Activated effector memory CD4-positive, alpha-beta T cell treated with anti-CD3 and anti-CD28 coated beads, Interleukin-2, amount 50 U/mL, for 16 hours (primary cell): ENCODE measurements around the gene APP.
A peak's percentile ranks its signal among the peaks of the same experiment; 100 is the strongest.
"Not testable (repeated sequence)": the region's sequence is repeated elsewhere in the genome, so short reads cannot be mapped to it uniquely, and the experiment has no call there.

Experiments used
- DNase-seq: peaks from one replicate; pipeline ENCODE4 v3.0.0-alpha.2; 2020

The APP gene

GRCh38 chr21:26012482-26012881 lies 158.1 kb downstream of the APP start:
- not testable (repeated sequence) for DNase-seq

GRCh38 chr21:26011292-26011940 lies 159.2 kb downstream of the APP start:
- no peak for DNase-seq

- no peak for DNase-seq
Measured at GRCh38 chr21:26007951-26008498, 162.5 kb downstream of the APP start.

GRCh38 chr21:26005464-26005863 lies 165.1 kb downstream of the APP start:
- no peak for DNase-seq

- no peak for DNase-seq
Measured at GRCh38 chr21:26003404-26003803, 167.2 kb downstream of the APP start.

DNA sequence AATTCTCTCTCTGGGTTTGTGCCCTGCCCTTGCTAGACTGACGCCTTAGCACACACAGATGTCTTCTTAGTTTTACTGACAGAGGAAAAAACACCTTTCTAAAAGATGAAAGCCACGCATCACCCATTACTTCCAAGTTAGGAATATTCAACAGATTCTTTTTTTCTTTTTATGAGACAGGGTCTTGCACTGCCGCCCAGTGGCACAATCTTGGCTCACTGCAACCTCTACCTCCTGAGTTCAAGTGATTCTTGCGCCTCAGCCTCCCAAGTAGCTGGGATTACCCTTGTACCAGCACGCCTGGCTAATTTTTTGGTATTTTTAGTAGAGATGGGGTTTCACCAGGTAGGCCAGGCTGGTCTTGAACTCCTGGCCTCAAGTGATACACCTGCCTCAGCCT lies 169.2 kb downstream of the APP start:
- no peak for DNase-seq

DNA sequence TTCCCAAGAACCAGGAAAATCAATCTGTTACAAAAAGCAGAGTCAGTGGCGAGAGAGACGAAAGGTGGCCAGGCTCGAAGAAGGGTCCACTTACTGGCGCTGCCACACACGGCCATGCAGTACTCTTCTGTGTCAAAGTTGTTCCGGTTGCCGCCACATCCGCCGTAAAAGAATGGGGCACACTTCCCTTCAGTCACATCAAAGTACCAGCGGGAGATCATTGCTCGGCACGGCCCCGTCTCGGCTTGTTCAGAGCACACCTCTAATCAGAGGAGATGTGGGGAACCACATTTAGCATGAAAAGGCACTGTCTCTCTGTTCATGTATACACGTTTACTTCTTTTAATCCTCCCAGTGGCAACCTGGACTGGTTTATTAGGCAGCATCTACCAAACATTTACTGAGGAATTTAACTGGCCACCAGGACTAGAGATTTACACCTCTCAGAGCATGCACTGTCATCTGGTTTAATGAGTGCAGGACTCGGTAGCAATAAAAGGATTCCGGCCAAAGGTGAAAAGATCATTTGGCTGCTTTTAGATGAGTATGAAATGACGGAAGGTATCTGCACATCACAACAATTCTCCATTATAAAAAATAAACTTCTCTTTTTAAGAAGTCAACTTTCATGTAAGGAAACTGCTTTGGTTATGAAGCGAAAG lies 170.5 kb downstream of the APP start:
- DNase-seq = peak; percentile 73

DNA sequence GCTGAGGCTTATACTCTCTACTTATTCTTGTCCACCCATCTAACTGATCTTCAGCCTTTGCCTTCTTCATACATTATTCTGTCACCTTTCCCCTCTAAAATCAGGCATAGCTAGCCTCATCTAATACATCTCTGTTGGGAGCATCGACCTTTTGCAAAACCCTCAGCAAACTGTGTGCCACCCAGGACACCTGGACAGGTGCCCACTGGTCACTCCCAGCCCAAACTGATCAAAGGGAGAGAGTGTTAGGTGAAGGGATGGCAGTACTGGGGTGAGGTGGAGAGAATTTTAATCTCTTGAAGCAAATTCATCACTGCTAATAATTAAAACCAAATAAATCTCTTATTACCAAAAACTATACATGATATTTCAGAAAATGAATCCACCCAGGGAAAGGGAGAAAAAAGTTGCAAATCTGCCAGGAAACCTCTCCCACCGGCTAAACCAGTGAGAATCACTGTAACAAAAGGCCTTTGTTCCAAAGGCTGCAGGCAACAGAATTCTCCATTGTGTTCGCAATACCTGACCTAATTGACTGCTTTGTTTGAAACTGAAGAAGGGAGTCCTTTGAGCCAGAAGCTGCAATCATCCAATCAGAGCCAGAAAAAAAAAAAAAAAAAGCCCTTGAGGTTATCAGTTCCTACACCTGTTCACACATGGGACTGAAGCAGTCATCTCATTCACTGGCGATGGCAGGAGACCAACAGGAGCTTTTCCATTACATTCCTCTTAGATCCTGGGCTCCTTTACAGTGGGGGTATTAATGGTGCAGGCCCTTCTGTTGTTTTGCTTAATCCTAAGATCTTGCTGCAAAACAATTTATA lies 172.6 kb downstream of the APP start:
- no peak for DNase-seq

GRCh38 chr21:25995278-25995677 lies 175.3 kb downstream of the APP start:
- DNase-seq = no peak

DNA sequence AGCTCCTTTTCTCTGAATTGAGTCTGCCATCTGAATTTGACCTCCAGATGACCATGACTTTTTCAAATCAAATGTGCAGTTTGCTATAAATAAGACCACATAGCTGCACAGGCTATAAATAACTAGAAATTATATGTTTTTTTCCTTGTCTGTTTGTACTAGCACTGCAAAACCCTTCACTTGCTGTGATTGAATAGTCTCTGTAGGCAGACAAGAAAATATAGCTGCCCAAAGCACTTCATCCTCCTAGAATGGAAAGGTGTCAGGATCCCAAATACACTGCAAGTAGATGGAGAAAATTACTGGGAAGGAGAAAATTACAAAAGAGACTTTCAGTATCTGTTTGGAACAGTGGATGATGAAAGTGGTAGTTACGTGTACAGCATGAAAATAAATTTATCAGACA lies 175.8 kb downstream of the APP start:
- DNase-seq = no peak

DNA sequence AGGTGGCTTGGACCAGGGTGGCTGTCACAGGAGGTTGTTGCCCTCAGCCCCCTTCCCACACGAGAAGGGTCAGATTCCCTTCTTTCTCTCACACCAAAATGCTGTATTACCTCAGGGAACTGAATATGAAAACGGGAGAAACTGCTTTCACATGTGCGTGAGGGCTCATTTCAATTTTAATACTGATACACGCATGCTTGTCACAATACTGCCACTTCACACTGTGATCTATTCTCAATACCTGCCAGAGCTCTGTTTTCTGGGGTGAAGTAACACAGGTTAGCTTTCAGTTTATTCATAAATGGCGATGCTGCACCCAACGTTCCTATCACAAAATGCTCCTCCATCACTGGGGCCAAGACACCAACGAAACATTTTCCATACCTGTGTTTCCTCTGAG lies 181.8 kb downstream of the APP start:
- no peak for DNase-seq

- no peak for DNase-seq
Measured at GRCh38 chr21:25987531-25987930, 183.0 kb downstream of the APP start.

- no peak for DNase-seq
Measured at GRCh38 chr21:25986928-25987327, 183.6 kb downstream of the APP start.

DNA sequence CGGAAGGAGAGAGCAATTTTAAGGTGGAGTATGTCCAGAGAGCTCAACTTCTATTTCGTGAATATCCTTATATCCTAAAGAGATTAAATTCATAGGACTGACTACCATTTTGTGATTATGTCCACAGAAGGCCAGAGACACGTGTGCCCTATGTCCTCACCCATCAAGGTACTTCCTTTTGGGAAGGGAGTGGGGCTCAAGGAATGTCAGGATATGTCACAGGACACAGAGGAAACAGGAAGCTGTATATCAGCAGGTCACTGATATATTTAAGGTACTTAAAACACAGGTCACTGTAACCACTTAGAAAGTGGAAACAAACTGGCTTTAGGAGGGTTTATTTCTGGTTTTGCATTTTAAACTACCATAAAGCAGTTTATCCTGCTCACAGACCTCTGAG lies 184.6 kb downstream of the APP start:
- DNase-seq = no peak

DNA sequence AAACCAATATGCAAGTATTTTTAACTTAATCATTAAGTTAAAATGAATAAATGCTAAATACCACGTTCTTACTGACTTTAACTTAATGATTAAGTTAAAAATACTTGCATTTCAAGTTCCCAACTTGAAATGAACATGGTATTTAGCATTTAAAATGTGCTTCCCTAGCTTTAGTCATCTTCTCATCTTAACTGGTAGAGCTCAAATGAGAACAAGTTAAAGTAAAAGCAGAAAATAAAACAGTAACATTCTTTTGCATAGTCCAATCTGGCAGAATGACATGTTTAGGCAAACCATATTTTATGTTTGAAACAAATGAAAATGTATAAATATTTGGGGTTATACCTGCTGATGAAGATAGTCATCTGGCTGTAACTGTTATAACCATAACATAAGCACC lies 186.0 kb downstream of the APP start:
- DNase-seq = no peak

DNA sequence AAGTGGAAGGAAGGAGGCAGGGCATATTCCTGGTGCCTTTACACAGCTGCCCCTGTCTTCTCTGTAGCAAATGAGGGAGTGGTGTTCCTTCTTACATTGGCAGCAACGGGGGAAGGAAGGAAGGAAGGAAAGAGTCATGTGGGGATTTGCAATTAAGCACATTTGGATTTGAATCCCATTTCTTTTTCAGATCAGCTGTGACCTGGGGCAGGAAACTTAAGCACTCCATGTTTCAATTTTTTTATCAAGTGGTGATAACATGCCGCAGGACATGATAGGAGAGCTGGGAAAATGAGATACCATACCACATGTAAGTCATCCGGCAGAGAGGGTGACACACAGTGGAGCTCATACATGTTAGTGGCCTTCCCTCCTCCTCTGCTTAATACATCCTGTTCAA lies 186.8 kb downstream of the APP start:
- no peak for DNase-seq

- DNase-seq = no peak
Measured at GRCh38 chr21:25980710-25981109, 189.9 kb downstream of the APP start.

DNA sequence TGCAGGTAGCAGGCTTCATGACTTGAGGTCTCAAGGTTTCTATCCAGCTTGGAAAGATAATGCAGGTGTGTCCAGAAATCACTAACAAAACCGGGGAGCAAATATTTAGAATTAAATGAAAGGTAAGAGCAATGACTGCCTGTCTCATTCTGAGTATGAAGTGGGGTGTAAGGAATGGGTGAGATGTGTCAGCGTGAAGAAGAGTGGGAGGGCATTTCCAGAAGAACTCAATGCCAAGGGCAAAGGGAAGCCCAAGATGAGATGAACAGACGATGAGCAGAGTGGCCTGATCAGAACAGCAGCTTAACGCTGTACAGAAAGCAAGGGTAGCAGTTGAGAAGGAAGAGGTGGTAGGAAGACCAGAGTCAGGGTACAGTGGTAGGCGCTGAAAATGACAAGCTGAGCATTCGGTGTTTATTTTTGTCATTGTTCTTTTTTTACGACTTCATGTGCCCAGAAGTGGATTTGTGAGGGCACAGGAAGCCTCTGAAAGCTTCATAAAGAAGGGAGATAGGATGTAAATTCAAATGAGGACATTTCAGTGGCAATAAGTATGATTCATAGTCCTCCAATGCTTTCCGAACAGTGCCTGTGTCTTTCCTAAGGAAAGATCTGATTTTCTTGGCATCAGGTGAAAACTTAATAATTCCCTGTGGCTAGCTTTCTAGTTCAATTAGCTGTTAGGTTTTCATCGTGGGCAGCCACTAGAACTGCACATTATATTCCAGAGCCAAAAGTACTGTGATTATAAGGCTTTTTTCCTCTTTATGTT lies 190.5 kb downstream of the APP start:
- no peak for DNase-seq

GRCh38 chr21:25977068-25977611 lies 193.4 kb downstream of the APP start:
- DNase-seq = no peak

GRCh38 chr21:25974964-25975363 lies 195.6 kb downstream of the APP start:
- DNase-seq = no peak

DNA sequence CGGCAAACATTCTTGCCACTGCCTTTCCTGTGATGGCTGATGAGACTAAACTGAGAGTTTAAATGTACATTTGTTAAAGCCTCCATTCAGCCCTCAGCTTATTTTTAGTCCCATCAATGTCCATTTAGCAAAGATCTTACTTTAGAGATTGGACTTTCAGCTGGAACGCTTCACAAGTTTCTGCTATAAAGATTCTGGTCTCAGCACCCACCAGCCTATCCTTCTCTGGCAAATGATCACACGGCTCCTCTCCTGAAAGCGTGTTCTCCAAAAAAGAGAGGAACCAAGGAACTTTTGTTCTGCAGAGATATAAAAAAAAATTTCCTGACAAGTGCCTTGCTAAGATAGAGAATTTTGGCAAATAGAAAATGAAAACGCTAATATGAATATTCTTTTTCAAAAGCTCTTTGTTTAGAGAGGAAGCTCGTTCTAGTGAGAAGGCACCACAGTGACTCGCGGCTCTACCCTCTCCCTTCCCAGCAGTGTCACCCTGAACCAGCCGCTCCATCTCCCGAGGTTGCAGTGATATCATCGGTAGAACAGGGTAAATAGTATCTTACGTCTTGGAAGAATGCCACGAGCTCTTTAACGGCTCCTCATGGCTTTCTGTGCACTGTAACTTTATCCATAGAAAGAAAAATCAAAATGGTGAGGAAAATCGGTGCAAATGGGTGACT lies 200.2 kb downstream of the APP start:
- no peak for DNase-seq

DNA sequence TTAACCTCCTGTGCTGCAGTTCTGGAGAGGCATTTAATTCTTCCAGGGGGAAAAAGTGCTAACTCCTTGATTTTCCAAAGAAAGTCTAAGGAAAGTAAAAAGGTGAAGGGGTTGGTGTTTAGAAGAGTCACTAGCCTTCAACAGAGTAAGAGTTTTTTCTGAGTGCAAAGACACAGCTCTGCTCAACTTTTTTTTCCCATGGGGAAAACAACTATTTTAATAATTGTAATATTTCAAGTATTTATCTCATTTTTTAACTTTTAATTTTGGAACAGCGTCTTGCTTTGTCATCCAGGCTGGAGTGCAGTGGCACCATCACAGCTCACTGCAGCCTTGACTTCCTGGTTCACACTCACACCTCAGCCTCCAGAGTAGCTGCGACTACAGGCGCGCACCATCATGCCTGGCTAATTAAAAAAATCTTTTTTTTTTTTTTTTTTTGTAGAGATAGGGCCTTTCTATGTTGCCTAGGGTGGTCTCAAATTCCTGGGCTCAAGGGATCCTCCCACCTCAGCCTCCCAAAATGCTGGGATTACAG lies 202.6 kb downstream of the APP start:
- no peak for DNase-seq
